ACHN (cell line): ENCODE data around the gene DYRK2.
A peak's percentile ranks its signal among the peaks of the same experiment; 100 is the strongest.
"Not testable (repeated sequence)": the region's sequence is repeated elsewhere in the genome, so short reads cannot be mapped to it uniquely, and the experiment has no call there.

Experiments used
- DNase-seq: peaks from one replicate; pipeline ENCODE4 v3.0.0-alpha.2; 2015
- in situ Hi-C: cut with HindIII; loops from 2 replicates; pipeline ENCODE4 v1.10.0; 2017; ENCODE audit warnings: low sequenced_read_pairs, low pct_ligation_motif_present, low pct_unique_long_range_greater_than_20kb

The DYRK2 gene

GRCh38 chr12:67665679-67666078, 17.1 kb downstream of the DYRK2 start:
- in situ Hi-C loops: no loop called here
- no peak for DNase-seq

GRCh38 chr12:67666605-67667004, 18.1 kb downstream of the DYRK2 start:
- no peak for DNase-seq
- in situ Hi-C loops: no loop called here

GRCh38 chr12:67667276-67668073, 18.9 kb downstream of the DYRK2 start:
- in situ Hi-C loops: no loop called here

GRCh38 chr12:67669217-67669933, 20.8 kb downstream of the DYRK2 start:
- DNase-seq: no peak
- in situ Hi-C loops: no loop called here

More at GRCh38 chr12:67667276-67668073, 18.9 kb downstream of the DYRK2 start:
- DNase-seq: no peak

- DNase-seq: no peak
- in situ Hi-C loops: no loop called here
Observed at GRCh38 chr12:67669934-67670631, 21.5 kb downstream of the DYRK2 start.

- no peak for DNase-seq
- in situ Hi-C loops: no loop called here
Observed at GRCh38 chr12:67671419-67671818, 22.9 kb downstream of the DYRK2 start.

GRCh38 chr12:67671892-67672291, 23.3 kb downstream of the DYRK2 start:
- in situ Hi-C loops: no loop called here
- DNase-seq: no peak

- DNase-seq, in situ Hi-C loops: not testable (repeated sequence)
Observed at GRCh38 chr12:67672507-67672906, 24.0 kb downstream of the DYRK2 start.

GRCh38 chr12:67673509-67673908, 25.0 kb downstream of the DYRK2 start:
- in situ Hi-C loops: not testable (repeated sequence)

GRCh38 chr12:67674417-67674816, 25.9 kb downstream of the DYRK2 start:
- in situ Hi-C loops: no loop called here

More at GRCh38 chr12:67673509-67673908, 25.0 kb downstream of the DYRK2 start:
- not testable (repeated sequence) for DNase-seq

GRCh38 chr12:67676624-67677023, 28.1 kb downstream of the DYRK2 start:
- in situ Hi-C loops: no loop called here
- no peak for DNase-seq

More at GRCh38 chr12:67674417-67674816, 25.9 kb downstream of the DYRK2 start:
- DNase-seq: no peak

GRCh38 chr12:67677166-67677565, 28.6 kb downstream of the DYRK2 start:
- in situ Hi-C loops: no loop called here
- no peak for DNase-seq

GRCh38 chr12:67681105-67681778, 32.7 kb downstream of the DYRK2 start:
- peak; percentile 81 for DNase-seq
- in situ Hi-C loops: no loop called here

- in situ Hi-C loops: no loop called here
- no peak for DNase-seq
Observed at GRCh38 chr12:67681941-67682620, 33.5 kb downstream of the DYRK2 start.

GRCh38 chr12:67689385-67689784, 40.8 kb downstream of the DYRK2 start:
- in situ Hi-C loops: no loop called here
- DNase-seq: no peak

- in situ Hi-C loops: no loop called here
Observed at GRCh38 chr12:67690656-67691055, 42.1 kb downstream of the DYRK2 start.

GRCh38 chr12:67691220-67691619, 42.7 kb downstream of the DYRK2 start:
- in situ Hi-C loops: no loop called here
- DNase-seq: no peak

More at GRCh38 chr12:67690656-67691055, 42.1 kb downstream of the DYRK2 start:
- no peak for DNase-seq

GRCh38 chr12:67692135-67692534, 43.6 kb downstream of the DYRK2 start:
- in situ Hi-C loops: no loop called here
- DNase-seq: no peak
